ENCODE data around the gene SORCS2. TPM values are rescaled to one million over a fixed set of nuclear protein-coding genes. Genes with fewer than 3 reads are reported as not detected.
A peak's percentile ranks its signal among the peaks of the same experiment; 100 is the strongest.

Gene SORCS2
- total and polyA plus RNA-seq, 9 donors: 7.4 to 24.9 (median 13.0) TPM

DNA sequence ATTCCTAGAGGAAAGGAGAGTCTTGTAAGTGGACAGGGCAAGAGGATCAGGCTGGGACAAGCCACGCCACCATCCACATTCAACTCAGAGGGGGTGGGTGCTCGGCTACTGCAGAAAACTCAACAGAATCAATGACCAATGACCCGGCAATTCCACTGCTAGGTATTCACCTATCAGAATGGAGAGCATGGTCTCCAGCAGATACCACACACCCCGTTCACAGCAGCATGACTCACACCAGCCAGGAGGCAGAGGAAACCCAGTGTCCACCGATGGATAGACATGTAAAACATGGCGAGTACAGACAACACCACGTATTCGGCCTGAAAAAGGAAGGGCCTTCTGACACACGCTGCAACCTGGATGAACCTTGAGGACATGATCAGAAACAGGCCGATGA lies 571.5 kb downstream of the SORCS2 start:
- H3K9me3 ChIP-seq (replicated peaks; ENCODE audit: control insufficient read depth, low read depth, low read length): no peaks in the 10 kb centered on the region
- H3K27me3 ChIP-seq (ENCODE audit: control insufficient read depth, insufficient read depth, low read length): no peaks in the 10 kb centered on the region
- DNase-seq: no peak
- H3K4me1 ChIP-seq (ENCODE audit: control insufficient read depth, insufficient read depth, low read length): peaks cover 17% of the 10 kb centered on the region
- WGBS (ENCODE audit: insufficient coverage): 77% methylated on average over 9 of the region's 10 CpGs
- H3K4me3 ChIP-seq (ENCODE audit: low read length): no peak overlapping the region
- peaks cover 90% of the 10 kb centered on the region for H3K36me3 ChIP-seq (ENCODE audit: control insufficient read depth, insufficient read depth, low read length)
- H3K27ac ChIP-seq (ENCODE audit: low read length): no peak overlapping the region

DNA sequence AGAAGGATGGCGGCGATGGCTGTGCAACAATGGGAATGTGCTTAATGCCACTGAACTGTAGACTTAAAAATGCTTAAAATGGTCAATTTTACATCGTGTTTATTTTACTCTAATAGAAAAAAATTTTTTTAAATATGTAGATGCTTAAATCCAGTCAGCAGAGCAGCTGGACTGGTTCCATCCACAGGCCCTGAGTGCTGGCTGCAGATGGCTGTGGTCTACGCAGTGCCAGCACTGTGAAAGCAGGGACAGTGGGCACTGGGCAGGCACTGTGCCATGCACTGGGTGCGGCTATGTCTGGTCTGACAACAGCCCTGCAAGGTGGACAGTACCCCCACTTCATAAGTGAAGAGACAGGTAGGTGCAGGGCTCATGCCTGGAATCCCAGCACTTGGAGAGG lies 572.1 kb downstream of the SORCS2 start:
- WGBS (ENCODE audit: insufficient coverage): 94% methylated on average over 2 of the region's 5 CpGs
- Histone ChIP-seq H3K4me1 (ENCODE audit: control insufficient read depth, insufficient read depth, low read length) (peaks cover 23% of the 10 kb centered on the region), H3K9me3 (replicated peaks; ENCODE audit: control insufficient read depth, low read depth, low read length) (no peaks in the 10 kb centered on the region), H3K4me3 (ENCODE audit: low read length) (no peak overlapping the region), H3K36me3 (ENCODE audit: control insufficient read depth, insufficient read depth, low read length) (peaks cover 88% of the 10 kb centered on the region), H3K27me3 (ENCODE audit: control insufficient read depth, insufficient read depth, low read length) (no peaks in the 10 kb centered on the region), H3K27ac (ENCODE audit: low read length) (no peak overlapping the region)
- DNase-seq: no peak

DNA sequence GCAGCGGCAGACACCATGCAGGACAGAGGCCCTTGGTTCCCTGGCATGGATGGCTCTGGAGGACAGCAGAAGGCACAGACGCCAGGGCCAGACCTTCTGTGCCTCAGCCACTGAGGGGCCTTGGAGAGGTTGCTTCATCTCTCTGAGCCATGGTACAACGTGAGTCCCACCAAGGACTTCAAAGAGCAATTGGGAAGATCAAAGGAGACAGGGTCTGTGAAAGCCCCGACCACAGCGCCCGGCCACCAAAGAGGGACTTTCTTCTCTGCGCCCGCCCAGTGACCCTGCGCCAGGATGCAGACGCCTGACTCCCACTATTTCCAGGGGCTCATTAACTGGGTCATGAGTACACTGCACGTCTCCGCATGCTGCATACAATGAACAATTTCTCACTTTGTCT lies 573.3 kb downstream of the SORCS2 start:
- H3K36me3 ChIP-seq (ENCODE audit: control insufficient read depth, insufficient read depth, low read length): peaks cover 86% of the 10 kb centered on the region
- H3K9me3 ChIP-seq (replicated peaks; ENCODE audit: control insufficient read depth, low read depth, low read length): no peaks in the 10 kb centered on the region
- no peak overlapping the region for H3K4me3 ChIP-seq (ENCODE audit: low read length)
- WGBS (ENCODE audit: insufficient coverage): 80% methylated on average over 12 of the region's 12 CpGs
- no peak overlapping the region for H3K27ac ChIP-seq (ENCODE audit: low read length)
- DNase-seq: no peak
- H3K4me1 ChIP-seq (ENCODE audit: control insufficient read depth, insufficient read depth, low read length): peaks cover 33% of the 10 kb centered on the region
- no peaks in the 10 kb centered on the region for H3K27me3 ChIP-seq (ENCODE audit: control insufficient read depth, insufficient read depth, low read length)

DNA sequence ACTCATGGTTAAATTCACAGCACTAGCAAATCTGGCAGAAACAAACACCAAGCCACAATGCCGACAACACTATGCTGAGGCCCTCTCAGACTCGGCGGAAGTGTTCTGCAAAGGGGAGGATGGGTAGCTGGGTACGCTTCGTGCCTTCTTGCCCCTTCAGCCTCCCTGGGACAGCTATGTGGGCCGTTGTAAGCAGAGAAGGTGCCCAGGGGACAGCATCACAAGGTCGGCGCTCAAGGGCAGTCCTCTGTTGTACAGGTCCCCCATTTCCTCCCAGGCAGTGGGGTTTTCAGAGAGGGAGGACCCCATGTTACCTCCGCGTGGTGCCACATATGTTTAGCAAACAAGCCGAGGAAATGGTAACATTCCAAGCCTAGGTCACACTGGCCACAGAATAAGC lies 573.7 kb downstream of the SORCS2 start:
- no peak overlapping the region for H3K27ac ChIP-seq (ENCODE audit: low read length)
- peaks cover 86% of the 10 kb centered on the region for H3K36me3 ChIP-seq (ENCODE audit: control insufficient read depth, insufficient read depth, low read length)

DNA sequence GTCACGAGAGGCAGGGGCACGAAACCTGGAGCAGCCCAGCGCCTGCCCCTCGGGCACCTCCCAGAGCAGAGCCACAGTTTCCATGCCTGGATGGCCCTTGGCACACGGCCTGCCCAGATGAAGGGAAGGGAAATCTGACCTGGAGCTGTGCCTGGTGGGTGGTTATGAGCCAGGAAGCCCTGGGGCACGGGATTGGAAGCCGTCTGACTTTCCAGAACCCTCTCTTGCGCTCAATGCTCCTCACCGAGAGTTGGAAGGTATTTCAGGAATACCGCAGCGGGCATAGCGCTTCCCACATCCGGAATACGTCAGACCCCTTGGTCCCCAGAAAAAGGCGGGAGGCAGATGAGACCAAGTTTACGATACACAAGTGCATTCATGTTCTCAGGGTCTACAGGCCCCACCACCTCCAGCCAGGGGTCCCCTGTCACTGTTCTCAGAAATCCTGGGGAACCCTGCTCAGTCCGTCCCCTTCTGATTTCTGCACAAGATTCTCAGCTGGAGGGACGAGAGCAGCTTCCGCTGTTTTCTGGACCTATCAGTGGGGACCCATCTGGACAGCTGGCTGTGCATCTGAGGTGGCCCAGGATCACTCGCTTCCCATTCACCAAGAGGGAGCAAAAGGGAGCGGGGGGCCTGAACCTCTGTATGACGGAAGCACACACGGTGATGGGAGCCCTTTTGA lies 574.5 kb downstream of the SORCS2 start:
- 75% methylated on average over 18 of the region's 23 CpGs for WGBS (ENCODE audit: insufficient coverage)
- Histone ChIP-seq H3K9me3 (replicated peaks; ENCODE audit: control insufficient read depth, low read depth, low read length) (no peaks in the 10 kb centered on the region), H3K4me3 (ENCODE audit: low read length) (no peak overlapping the region), H3K4me1 (ENCODE audit: control insufficient read depth, insufficient read depth, low read length) (peaks cover 35% of the 10 kb centered on the region), H3K27me3 (ENCODE audit: control insufficient read depth, insufficient read depth, low read length) (no peaks in the 10 kb centered on the region), H3K27ac (ENCODE audit: low read length) (no peak overlapping the region), H3K36me3 (ENCODE audit: control insufficient read depth, insufficient read depth, low read length) (peaks cover 86% of the 10 kb centered on the region)
- no peak for DNase-seq

More for the DNA sequence above, 573.7 kb downstream of the SORCS2 start:
- no peak overlapping the region for H3K4me3 ChIP-seq (ENCODE audit: low read length)
- DNase-seq: no peak
- H3K27me3 ChIP-seq (ENCODE audit: control insufficient read depth, insufficient read depth, low read length): no peaks in the 10 kb centered on the region
- H3K4me1 ChIP-seq (ENCODE audit: control insufficient read depth, insufficient read depth, low read length): peaks cover 36% of the 10 kb centered on the region
- 94% methylated on average over 6 of the region's 11 CpGs for WGBS (ENCODE audit: insufficient coverage)
- H3K9me3 ChIP-seq (replicated peaks; ENCODE audit: control insufficient read depth, low read depth, low read length): no peaks in the 10 kb centered on the region

DNA sequence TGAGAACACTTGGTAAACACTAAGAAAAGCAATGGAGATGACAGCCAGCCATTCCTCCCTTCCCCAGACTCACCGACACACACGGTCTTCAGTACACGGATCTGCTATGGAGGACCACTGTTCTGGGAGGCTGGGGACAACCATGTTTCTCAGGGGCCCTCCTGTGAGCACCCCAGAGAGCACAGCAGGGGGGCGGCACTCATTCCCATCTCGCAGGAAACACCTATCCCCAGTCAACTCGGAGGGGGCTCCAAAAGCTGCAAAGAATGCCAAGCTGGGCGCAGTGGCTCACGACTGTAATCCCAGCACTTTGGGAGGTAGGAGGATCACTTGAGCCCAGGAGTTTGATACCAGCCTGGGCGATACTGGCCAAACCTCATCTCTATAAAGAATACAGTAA lies 575.2 kb downstream of the SORCS2 start:
- H3K27me3 ChIP-seq (ENCODE audit: control insufficient read depth, insufficient read depth, low read length): no peaks in the 10 kb centered on the region
- peaks cover 86% of the 10 kb centered on the region for H3K36me3 ChIP-seq (ENCODE audit: control insufficient read depth, insufficient read depth, low read length)
- H3K9me3 ChIP-seq (replicated peaks; ENCODE audit: control insufficient read depth, low read depth, low read length): no peaks in the 10 kb centered on the region
- WGBS (ENCODE audit: insufficient coverage): 90% methylated on average over 3 of the region's 9 CpGs
- no peak overlapping the region for H3K4me3 ChIP-seq (ENCODE audit: low read length)
- H3K27ac ChIP-seq (ENCODE audit: low read length): no peak overlapping the region
- DNase-seq: no peak
- peaks cover 36% of the 10 kb centered on the region for H3K4me1 ChIP-seq (ENCODE audit: control insufficient read depth, insufficient read depth, low read length)

DNA sequence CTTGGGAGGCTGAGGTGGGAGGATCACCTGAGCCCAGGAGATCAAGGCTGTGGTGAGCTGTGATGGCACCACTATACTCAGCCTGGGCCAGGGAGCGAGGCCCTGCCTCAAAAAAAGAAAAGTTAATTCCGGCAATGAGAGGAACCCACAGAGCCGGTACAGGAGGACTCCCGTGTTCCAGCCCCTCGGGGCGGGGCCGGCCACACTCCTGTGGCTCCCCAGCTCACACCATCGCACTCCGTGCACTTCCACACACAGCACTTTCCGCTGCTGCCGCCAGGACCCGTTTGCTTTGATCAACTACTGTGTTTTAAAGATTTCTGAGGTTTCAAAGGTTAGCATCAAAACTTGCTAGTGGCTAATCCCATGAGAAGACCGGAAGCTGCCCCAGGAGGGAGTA lies 575.6 kb downstream of the SORCS2 start:
- no peak overlapping the region for H3K27ac ChIP-seq (ENCODE audit: low read length)
- DNase-seq: no peak
- H3K4me1 ChIP-seq (ENCODE audit: control insufficient read depth, insufficient read depth, low read length): peaks cover 40% of the 10 kb centered on the region
- peaks cover 87% of the 10 kb centered on the region for H3K36me3 ChIP-seq (ENCODE audit: control insufficient read depth, insufficient read depth, low read length)
- no peaks in the 10 kb centered on the region for H3K9me3 ChIP-seq (replicated peaks; ENCODE audit: control insufficient read depth, low read depth, low read length)
- H3K27me3 ChIP-seq (ENCODE audit: control insufficient read depth, insufficient read depth, low read length): no peaks in the 10 kb centered on the region
- WGBS (ENCODE audit: insufficient coverage): 78% methylated on average over 9 of the region's 13 CpGs
- no peak overlapping the region for H3K4me3 ChIP-seq (ENCODE audit: low read length)

DNA sequence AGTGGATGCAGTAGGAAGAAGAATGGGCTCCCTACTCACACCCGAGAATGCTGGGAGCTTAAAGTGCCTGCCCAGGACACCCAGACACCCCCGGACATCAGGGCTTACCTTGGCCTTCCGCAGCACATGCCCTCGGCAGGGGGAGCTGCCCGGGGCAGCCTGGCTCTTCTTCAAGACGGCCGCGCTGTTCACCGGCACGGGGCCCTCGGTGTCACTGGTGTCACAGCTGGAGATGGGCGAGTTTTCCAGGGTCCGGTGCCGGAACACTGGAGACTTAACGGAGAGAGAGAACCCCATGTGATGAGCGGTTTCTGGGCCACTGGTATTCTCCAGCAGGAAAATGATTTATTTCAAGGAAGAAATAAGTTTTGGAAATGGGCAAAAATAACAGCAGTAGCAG lies 576.4 kb downstream of the SORCS2 start:
- H3K4me3 ChIP-seq (ENCODE audit: low read length): no peak overlapping the region
- no peak for DNase-seq
- peaks cover 86% of the 10 kb centered on the region for H3K36me3 ChIP-seq (ENCODE audit: control insufficient read depth, insufficient read depth, low read length)
- no peaks in the 10 kb centered on the region for H3K27me3 ChIP-seq (ENCODE audit: control insufficient read depth, insufficient read depth, low read length)
- H3K4me1 ChIP-seq (ENCODE audit: control insufficient read depth, insufficient read depth, low read length): peaks cover 44% of the 10 kb centered on the region
- peak overlapping the region; percentile 1 for H3K27ac ChIP-seq (ENCODE audit: low read length)
- 85% methylated on average over 16 of the region's 16 CpGs for WGBS (ENCODE audit: insufficient coverage)
- H3K9me3 ChIP-seq (replicated peaks; ENCODE audit: control insufficient read depth, low read depth, low read length): no peaks in the 10 kb centered on the region

DNA sequence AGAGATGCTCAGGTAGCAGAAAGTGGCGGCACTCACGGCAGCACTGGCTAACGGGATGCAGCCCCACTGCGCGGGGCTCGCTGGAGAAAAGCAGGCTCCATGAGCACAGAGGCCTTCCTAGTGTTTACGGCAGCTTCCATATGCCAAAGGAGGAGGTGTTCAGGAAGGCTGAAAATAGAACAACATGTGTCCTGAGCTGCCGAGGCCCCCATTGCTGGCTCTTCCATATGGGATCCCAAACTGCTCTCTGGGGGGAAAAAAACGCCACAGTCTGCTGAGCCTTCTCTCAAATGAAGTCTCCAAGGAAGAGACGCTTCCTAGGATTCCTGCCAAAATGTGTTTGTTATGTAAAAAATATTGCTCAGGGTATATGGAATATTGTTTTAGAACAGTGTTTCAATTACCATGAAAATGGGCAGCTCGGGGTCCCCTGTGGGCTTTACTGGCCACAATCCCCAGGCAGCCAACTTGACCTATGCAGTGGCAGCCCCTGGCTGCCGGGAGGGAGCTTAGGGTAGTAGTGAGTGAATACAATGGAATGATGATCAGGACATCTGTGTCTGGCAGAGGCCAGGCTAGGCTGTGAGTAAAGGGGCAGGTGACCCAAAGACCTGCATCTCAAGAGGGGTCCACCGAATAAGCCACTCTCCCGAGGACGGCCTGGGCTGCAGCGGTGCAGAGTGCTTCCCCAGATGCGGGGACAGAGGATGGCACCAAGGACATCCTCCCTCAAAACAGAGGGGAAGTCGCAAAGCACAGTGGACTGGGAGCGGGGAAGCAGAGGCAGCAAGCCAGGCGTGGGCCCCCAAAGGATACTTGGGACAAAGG lies 577.3 kb downstream of the SORCS2 start:
- no peak overlapping the region for H3K4me3 ChIP-seq (ENCODE audit: low read length)

DNA sequence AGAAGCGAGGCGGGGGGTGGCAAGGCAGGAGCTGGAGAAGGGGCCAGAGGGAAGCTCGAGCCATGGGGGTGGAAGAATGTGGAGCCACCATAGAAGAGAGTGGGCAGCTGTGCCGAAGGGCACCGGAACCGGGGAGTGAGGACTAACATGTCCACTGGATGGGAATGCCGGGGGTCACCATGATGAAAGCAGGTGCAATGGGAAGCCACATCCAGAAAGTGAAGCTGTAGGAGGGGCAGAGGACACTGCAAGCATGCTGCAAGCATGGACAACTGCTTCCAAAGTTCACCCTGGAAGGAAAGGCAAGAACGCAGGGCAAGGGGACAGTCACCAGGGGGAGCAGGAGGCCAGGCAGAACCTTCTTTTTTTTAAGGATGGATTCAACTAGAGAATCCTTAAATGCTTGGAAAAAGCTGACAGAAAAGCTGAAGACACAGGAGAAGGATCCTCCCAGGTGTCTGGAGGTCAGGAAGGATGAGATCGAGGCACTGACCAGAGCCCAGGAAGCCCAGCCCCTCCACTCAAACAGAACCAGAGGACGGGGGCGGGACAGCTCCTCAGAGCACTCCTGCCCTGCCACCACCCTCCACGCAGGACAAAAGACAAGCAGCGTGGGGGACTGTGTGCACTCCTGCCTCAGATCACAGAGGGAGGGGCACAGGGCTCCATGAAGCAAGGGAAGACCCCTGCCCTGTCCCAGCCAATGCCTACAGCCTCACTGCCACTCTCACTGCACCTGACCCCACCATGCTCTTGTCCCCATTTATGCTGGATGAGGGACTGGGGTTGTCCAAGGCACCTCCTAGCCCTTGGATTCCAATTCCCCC lies 578.1 kb downstream of the SORCS2 start:
- Histone ChIP-seq H3K4me3 (ENCODE audit: low read length) (no peak overlapping the region), H3K9me3 (replicated peaks; ENCODE audit: control insufficient read depth, low read depth, low read length) (no peaks in the 10 kb centered on the region), H3K27me3 (ENCODE audit: control insufficient read depth, insufficient read depth, low read length) (no peaks in the 10 kb centered on the region), H3K27ac (ENCODE audit: low read length) (no peak overlapping the region), H3K4me1 (ENCODE audit: control insufficient read depth, insufficient read depth, low read length) (peaks cover 44% of the 10 kb centered on the region), H3K36me3 (ENCODE audit: control insufficient read depth, insufficient read depth, low read length) (peaks cover 85% of the 10 kb centered on the region)
- 81% methylated on average over 12 of the region's 13 CpGs for WGBS (ENCODE audit: insufficient coverage)
- peak; percentile 78 for DNase-seq

More for the DNA sequence above, 577.3 kb downstream of the SORCS2 start:
- Histone ChIP-seq H3K27ac (ENCODE audit: low read length) (peak overlapping the region; percentile 35), H3K9me3 (replicated peaks; ENCODE audit: control insufficient read depth, low read depth, low read length) (no peaks in the 10 kb centered on the region), H3K27me3 (ENCODE audit: control insufficient read depth, insufficient read depth, low read length) (no peaks in the 10 kb centered on the region), H3K4me1 (ENCODE audit: control insufficient read depth, insufficient read depth, low read length) (peaks cover 44% of the 10 kb centered on the region), H3K36me3 (ENCODE audit: control insufficient read depth, insufficient read depth, low read length) (peaks cover 86% of the 10 kb centered on the region)
- peak; percentile 84 for DNase-seq
- 45% methylated on average over 19 of the region's 20 CpGs for WGBS (ENCODE audit: insufficient coverage)
